ENCODE results near the gene NPY. TPM values are rescaled to one million over a fixed set of nuclear protein-coding genes. Genes with fewer than 3 reads are reported as not detected.

Gene NPY
- total and polyA plus RNA-seq, 2 of the 8 experiments (the other 6 are each of a cell fraction or from before 2014, with no cell fraction given), result 1.2 to 1.7 TPM

DNA sequence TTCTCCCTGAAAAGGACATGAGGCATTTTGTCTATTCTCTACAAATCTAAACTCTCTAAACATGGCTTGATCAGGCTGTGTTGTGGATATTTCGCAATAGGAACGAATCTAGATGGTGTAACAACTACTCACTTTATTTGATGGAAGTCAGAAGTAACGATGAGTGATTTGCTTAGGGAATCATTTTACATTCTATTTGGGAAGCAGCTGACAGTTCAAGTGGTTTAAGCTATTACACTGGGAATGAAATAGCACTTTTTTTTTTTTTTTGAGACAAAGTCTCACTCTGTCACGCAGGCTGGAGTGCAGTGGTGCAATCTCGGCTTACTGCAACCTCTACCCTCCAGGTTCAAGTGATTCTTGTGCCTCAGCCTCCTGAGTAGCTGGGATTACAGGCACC lies 44.1 kb downstream of the NPY start:
- Histone ChIP-seq H2BK15ac (ENCODE audit: low read length) (no peak overlapping the region), H4K8ac (ENCODE audit: extremely low read depth, insufficient read depth, low read length) (no peak overlapping the region), H4K91ac (replicated peaks; ENCODE audit: insufficient read length, low read length) (no peak overlapping the region), H3K79me1 (ENCODE audit: low read depth, low read length) (no peaks in the 10 kb centered on the region), H3K14ac (ENCODE audit: insufficient read length) (no peak overlapping the region), H3K4me2 (ENCODE audit: insufficient read depth in 1 of 2, low read depth in 2 of 2, low read length in 2 of 2) (no peak overlapping the region), H3K27ac (ENCODE audit: low read depth, low read length) (no peak overlapping the region), H4K5ac (ENCODE audit: insufficient read length, low read depth, low read length) (no peak overlapping the region), H3K4me1 (replicated peaks in 1 of 4; ENCODE audit: control insufficient read depth in 3 of 4, insufficient read depth in 4 of 4, low read length in 3 of 4) (no peaks in the 10 kb centered on the region), H2AK5ac (ENCODE audit: low read depth, low read length) (no peak overlapping the region), H3K23ac (ENCODE audit: insufficient read length) (no peak overlapping the region), H3K4me3 (ENCODE audit: extremely low read depth in 1 of 4, insufficient read depth in 2 of 4, low read depth in 3 of 4, low read length in 4 of 4) (no peak overlapping the region), H3K9ac (replicated peaks in 1 of 4; ENCODE audit: extremely low read depth in 1 of 4, low read depth in 3 of 4, low read length in 3 of 4) (no peak overlapping the region), H3K56ac (replicated peaks; ENCODE audit: insufficient read length, low read depth, low read length) (no peak overlapping the region), H4K20me1 (replicated peaks in 1 of 2; ENCODE audit: control insufficient read depth in 1 of 2, insufficient read depth in 2 of 2, low read length in 2 of 2) (no peaks in the 10 kb centered on the region), H2BK5ac (ENCODE audit: low read depth, low read length) (no peak overlapping the region), H3K27me3 (replicated peaks in 1 of 4; ENCODE audit: control insufficient read depth in 3 of 4, extremely low read depth in 1 of 4, insufficient read depth in 3 of 4, low read length in 3 of 4) (peaks cover 0 to 1% (median 0%) of the 10 kb centered on the region in 4 experiments; a peak in 1 of 7 replicates), H3K4ac (replicated peaks; ENCODE audit: insufficient read length, low read depth, low read length) (no peak overlapping the region), H3K36me3 (ENCODE audit: control insufficient read depth in 2 of 4, insufficient read depth in 4 of 4, low read length in 3 of 4) (0 out of 8 replicates have a peak, but pooled peaks cover 0 to 4% (median 0%) of the 10 kb centered on the region in 4 experiments), H2AFZ (ENCODE audit: low read length) (no peak overlapping the region), H3K23me2 (ENCODE audit: low read depth, low read length) (no peaks in the 10 kb centered on the region), H2BK120ac (replicated peaks; ENCODE audit: low read depth, low read length) (no peak overlapping the region), H3K18ac (ENCODE audit: extremely low read depth, low read length) (no peak overlapping the region), H2BK12ac (ENCODE audit: low read depth, low read length) (no peak overlapping the region), H3K79me2 (ENCODE audit: control insufficient read depth in 1 of 2, insufficient read depth in 2 of 2, low read length in 2 of 2) (no peaks in the 10 kb centered on the region), H3K9me3 (ENCODE audit: insufficient read depth in 2 of 2, low read depth in 1 of 2, low read length in 1 of 2) (no peaks in the 10 kb centered on the region; a peak in 2 of 4 replicates), H2BK20ac (ENCODE audit: low read length) (no peak overlapping the region)
- CTCF ChIA-PET (ENCODE audit: partially characterized antibody), result interaction anchor here (0.8 to 1.7 kb wide), 3 partner anchors 23 to 106 kb away, joined by 3 to 5 read pairs (median 5); no protein-coding TSS in a partner anchor
- DNase-seq (ENCODE audit: low read depth in 1 of 2, low spot score in 2 of 2) (no peak), FAIRE-seq (no peak)
- 91% methylated on average over 5 of the region's 5 CpGs; no CpG with 5 or more reads in 1 of the 2 experiments for WGBS, 2 experiments (ENCODE audit: extremely low coverage in 1 of 2, insufficient coverage in 1 of 2, insufficient read length in 1 of 2, insufficient replicate concordance in 2 of 2, low coverage in 1 of 2, low lambda C conversion rate in 2 of 2, missing lambda C conversion rate in 1 of 2)
- TF ChIP-seq CEBPB (IDR thresholded peaks at IDR 0.05; ENCODE audit: low read depth, low read length) (peak; percentile 94), KDM4A (IDR thresholded peaks at IDR 0.05; ENCODE audit: low read depth, low read length, severe bottlenecking) (no peak), RXRA (IDR thresholded peaks at IDR 0.05; ENCODE audit: insufficient read depth, low read depth, low read length) (no peak), ASH2L (IDR thresholded peaks at IDR 0.05; ENCODE audit: low read length) (no peak)
- POLR2A ChIA-PET (ENCODE audit: partially characterized antibody), result interaction anchor here (1.2 to 1.3 kb wide), 2 partner anchors 9 to 10 kb away, joined by 3 to 4 read pairs; no protein-coding TSS in a partner anchor

All from H1 (cell line).